Transverse colon (tissue), 4 donors: Measurements from ENCODE around the gene RASSF7. TPM values are rescaled to one million over a fixed set of nuclear protein-coding genes. Genes with fewer than 3 reads are reported as not detected.
"Not testable (repeated sequence)": the region's sequence is repeated elsewhere in the genome, so short reads cannot be mapped to it uniquely, and the experiment has no call there.

Experiments
- DNase-seq: peaks from one replicate; pipeline ENCODE4 v3.0.0-alpha.2; 2019
- H3K27ac ChIP-seq, 4 donors: fragments of 200-600 bp; sonication (generic); 2 replicates each; pipeline ENCODE4 v1.5.1; 2016 to 2018; ENCODE audit warnings: inconsistent platforms in 4 of 4
- H3K27me3 ChIP-seq: fragments of 200-600 bp; sonication (generic); 2 replicates; pipeline ENCODE4 v1.5.1; 2017; ENCODE audit warnings: inconsistent platforms
- H3K36me3 ChIP-seq, 4 donors: fragments of 200-600 bp; sonication (generic); 2 replicates each; pipeline ENCODE4 v1.5.1; 2017 to 2019; ENCODE audit warnings: inconsistent platforms in 4 of 4
- H3K4me1 ChIP-seq, 4 donors: fragments of 200-600 bp; sonication (generic); 2 replicates each; pipeline ENCODE4 v1.5.1; 2017 to 2020; ENCODE audit warnings: inconsistent platforms in 4 of 4
- H3K4me3 ChIP-seq, 4 donors: fragments of 200-600 bp; sonication (generic); 1 replicate in 1 of 4; 2 replicates in 3 of 4; pipeline versions ENCODE4 v1.5.1 to v1.6.1; 2017 to 2019; ENCODE audit warnings: inconsistent platforms in 4 of 4
- H3K9me3 ChIP-seq, 2 donors: fragments of 200-600 bp; sonication (generic); 2 replicates each; pipeline ENCODE4 v1.5.1; 2017 to 2019; ENCODE audit warnings: inconsistent platforms in 2 of 2
- EP300 ChIP-seq: sonication (generic); formaldehyde crosslinking; IDR thresholded peaks from one replicate; pipeline ENCODE4 v1.6.1; 2017; ENCODE audit warnings: antibody characterized with exemption, low read depth
- POLR2A ChIP-seq: fragments of 450-650 bp; IDR thresholded peaks from one replicate; pipeline ENCODE4 v1.6.1; 2016; ENCODE audit warnings: antibody characterized with exemption, mild to moderate bottlenecking, moderate library complexity
- POLR2AphosphoS5 ChIP-seq, 3 donors: sonication (generic); formaldehyde crosslinking; IDR thresholded peaks; one replicate each; pipeline ENCODE4 v1.6.1; 2016; ENCODE audit warnings: antibody characterized with exemption in 3 of 3
- WGBS, 2 donors: methylation state at CpG; one replicate each; pipeline ENCODE4 v1.1.5; 2018; ENCODE audit warnings: low coverage in 1 of 2; 5-methylcytosine and 5-hydroxymethylcytosine counted together
- in situ Hi-C, 4 donors: fragments of 200-750 bp; cut with MboI; loops; one replicate each; pipeline versions ENCODE4 v1.15.0 to v1.15.1; 2017; ENCODE audit warnings: low sequenced_read_pairs in 3 of 4, low pct_ligation_motif_present in 1 of 4, low pct_unique_long_range_greater_than_20kb in 1 of 4
- intact Hi-C: fragments of 100-400 bp; cut with DNase I; formaldehyde crosslinking; loops from one replicate; pipeline ENCODE4 v1.15.1; 2023; ENCODE audit warnings: low total_unique reads
- total RNA-seq, 4 donors: library from RNA; depleted of rRNA; stranded (reverse); fragments of >200 nt; gene quantifications; one replicate each; pipeline ENCODE4 v1.1.0, GENCODE V29; 2016
- TF ChIP-seq, protein P1 (sequence below), 5 experiments: fragments of 200-600 bp in 3 of 5; fragments of 450-650 bp in 2 of 5; sonication (generic) in 3 of 5; IDR thresholded peaks; 1 replicate in 2 of 5; 2 replicates in 3 of 5; pipeline ENCODE4 v1.5.1; 2016 to 2017; ENCODE audit warnings: antibody characterized with exemption in 5 of 5, inconsistent platforms in 3 of 5, mild to moderate bottlenecking in 2 of 5, moderate library complexity in 1 of 5

The RASSF7 gene
- total RNA-seq, 4 donors from 2014 or later = 131 to 247 (median 213) TPM

DNA sequence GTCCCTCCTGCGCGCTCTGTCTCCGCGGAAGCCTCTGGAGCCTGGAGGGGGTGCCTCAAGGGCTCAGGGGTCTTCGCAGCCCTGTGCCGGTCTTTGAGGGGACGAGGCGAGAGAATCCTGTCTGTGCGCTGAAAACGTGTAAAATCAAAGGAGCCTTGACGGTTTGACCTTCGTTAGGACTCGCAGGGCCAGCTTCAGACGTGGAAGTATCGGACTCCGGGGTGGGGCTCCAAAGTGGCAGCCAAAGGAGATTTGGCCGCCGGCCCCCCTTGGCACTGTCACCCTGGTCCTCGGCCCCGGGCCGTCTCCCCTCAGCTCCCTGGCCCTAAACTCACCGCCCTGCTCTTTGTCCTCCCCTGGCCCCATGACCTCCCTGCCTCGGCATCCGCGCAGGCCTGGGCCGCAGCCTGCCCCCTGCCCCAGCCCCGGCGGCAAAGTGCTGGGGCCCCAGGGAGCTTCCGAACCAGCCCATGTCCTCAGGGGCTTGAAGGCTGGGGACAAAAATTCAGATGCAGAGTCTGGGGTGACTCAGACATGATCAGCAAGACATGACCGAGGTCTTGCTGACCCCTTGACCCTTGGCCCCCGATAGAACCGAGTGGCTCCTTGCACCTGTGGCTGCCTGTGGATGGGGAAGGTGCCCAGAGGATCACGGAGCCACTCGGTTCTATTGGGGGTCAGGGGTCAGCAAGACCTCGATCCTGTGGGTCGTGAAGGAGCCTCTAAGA lies 8.6 kb downstream of the RASSF7 start:
- WGBS, 2 donors = 37% methylated on average over 36 of the region's 36 CpGs; no CpG with 5 or more reads in 1 of the 2 donors
- peak overlapping the region; percentile 33 to 78 (median 58) for H3K4me3 ChIP-seq
- H3K27me3 ChIP-seq = peaks cover 1% of the 10 kb centered on the region
- peak overlapping the region; percentile 85 to 94 (median 91) for H3K27ac ChIP-seq
- H3K9me3 ChIP-seq = no peaks in the 10 kb centered on the region
- no peak for DNase-seq
- in situ Hi-C loops = no loop called here
- peaks cover 8 to 24% (median 20%) of the 10 kb centered on the region in 4 donors for H3K4me1 ChIP-seq
- intact Hi-C loops = no loop called here
- TF ChIP-seq EP300 = no peak
- TF ChIP-seq POLR2AphosphoS5 (IDR thresholded peaks at IDR 0.05) = no peak
- TF ChIP-seq, protein P1, sequence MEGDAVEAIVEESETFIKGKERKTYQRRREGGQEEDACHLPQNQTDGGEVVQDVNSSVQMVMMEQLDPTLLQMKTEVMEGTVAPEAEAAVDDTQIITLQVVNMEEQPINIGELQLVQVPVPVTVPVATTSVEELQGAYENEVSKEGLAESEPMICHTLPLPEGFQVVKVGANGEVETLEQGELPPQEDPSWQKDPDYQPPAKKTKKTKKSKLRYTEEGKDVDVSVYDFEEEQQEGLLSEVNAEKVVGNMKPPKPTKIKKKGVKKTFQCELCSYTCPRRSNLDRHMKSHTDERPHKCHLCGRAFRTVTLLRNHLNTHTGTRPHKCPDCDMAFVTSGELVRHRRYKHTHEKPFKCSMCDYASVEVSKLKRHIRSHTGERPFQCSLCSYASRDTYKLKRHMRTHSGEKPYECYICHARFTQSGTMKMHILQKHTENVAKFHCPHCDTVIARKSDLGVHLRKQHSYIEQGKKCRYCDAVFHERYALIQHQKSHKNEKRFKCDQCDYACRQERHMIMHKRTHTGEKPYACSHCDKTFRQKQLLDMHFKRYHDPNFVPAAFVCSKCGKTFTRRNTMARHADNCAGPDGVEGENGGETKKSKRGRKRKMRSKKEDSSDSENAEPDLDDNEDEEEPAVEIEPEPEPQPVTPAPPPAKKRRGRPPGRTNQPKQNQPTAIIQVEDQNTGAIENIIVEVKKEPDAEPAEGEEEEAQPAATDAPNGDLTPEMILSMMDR (IDR thresholded peaks at IDR 0.05) = no peak
- peak; percentile 16 for TF ChIP-seq POLR2A
- H3K36me3 ChIP-seq = no peaks in the 10 kb centered on the region

DNA sequence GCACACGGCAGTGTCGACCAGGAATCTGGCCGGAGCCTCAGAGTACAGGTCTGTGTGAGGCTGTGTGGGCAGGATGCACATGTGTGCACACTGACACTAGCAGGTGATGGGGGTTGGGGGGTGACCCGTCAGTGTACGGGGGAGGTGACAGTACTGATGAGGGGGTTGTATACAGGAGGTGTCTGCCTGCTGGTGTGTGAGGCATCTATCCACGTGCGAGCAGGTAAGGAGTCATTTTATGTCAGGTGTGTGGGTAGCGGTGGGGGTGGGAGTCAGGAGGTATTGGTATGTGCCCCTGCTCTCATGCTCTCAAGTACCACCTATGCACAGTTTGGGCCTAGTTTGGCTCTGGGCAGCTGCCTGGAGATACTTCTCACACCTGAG lies 11.0 kb downstream of the RASSF7 start:
- H3K4me3 ChIP-seq = no peak overlapping the region
- no peak for DNase-seq
- no peaks in the 10 kb centered on the region for H3K9me3 ChIP-seq
- H3K36me3 ChIP-seq = no peaks in the 10 kb centered on the region
- H3K27ac ChIP-seq = no peak overlapping the region
- TF ChIP-seq POLR2A = no peak
- TF ChIP-seq, protein P1 (IDR thresholded peaks at IDR 0.05) = no peak
- TF ChIP-seq EP300 = no peak
- no peak for TF ChIP-seq POLR2AphosphoS5 (IDR thresholded peaks at IDR 0.05)
- in situ Hi-C loops (no loop called here), intact Hi-C loops (no loop called here)
- 74% methylated on average over 8 of the region's 8 CpGs; no CpG with 5 or more reads in 1 of the 2 donors for WGBS, 2 donors
- peaks cover 15 to 35% (median 33%) of the 10 kb centered on the region in 4 donors for H3K4me1 ChIP-seq
- peaks cover 12% of the 10 kb centered on the region for H3K27me3 ChIP-seq

DNA sequence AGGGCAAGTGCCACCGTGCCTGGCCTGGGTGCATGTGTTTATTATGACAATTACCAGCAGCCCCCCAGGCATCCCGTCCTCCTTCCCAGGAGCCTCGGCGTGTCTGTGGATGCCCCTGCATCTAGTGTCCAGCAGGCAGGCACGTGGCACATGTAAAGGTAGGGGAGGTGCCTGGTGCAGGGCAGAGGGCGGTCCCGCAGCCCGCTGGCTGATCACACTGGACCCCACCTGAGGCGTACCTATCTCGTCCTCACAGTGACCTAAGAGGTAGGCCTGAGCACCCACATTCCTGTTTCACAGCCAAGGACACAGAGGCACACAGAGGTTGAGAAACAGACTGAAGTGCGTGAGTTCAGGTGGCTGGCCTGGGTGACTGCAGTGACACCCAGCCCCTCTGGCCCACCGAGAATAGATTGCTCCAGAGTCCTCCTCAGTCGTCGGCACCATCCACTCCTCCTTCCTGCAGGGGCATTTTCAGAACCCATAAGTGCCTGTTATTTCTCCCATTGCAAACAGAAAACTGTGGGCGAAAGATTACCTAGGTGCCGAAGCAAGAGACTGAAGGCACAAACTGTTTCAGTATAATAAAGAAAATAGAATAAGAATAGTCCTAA lies 12.5 kb downstream of the RASSF7 start:
- no peak for TF ChIP-seq POLR2A
- TF ChIP-seq EP300 = no peak
- TF ChIP-seq POLR2AphosphoS5 (IDR thresholded peaks at IDR 0.05) = no peak
- TF ChIP-seq, protein P1 (IDR thresholded peaks at IDR 0.05) = no peak
- Histone ChIP-seq H3K27ac (no peak overlapping the region), H3K4me1 (peaks cover 28 to 40% (median 35%) of the 10 kb centered on the region in 4 donors), H3K36me3 (no peaks in the 10 kb centered on the region), H3K9me3 (no peaks in the 10 kb centered on the region), H3K4me3 (no peak overlapping the region), H3K27me3 (peaks cover 12% of the 10 kb centered on the region)
- intact Hi-C loops (no loop called here), in situ Hi-C loops (no loop called here)
- WGBS, 2 donors = 88 to 100% methylated on average over 2 to 16 of the region's 16 CpGs
- DNase-seq = no peak

DNA sequence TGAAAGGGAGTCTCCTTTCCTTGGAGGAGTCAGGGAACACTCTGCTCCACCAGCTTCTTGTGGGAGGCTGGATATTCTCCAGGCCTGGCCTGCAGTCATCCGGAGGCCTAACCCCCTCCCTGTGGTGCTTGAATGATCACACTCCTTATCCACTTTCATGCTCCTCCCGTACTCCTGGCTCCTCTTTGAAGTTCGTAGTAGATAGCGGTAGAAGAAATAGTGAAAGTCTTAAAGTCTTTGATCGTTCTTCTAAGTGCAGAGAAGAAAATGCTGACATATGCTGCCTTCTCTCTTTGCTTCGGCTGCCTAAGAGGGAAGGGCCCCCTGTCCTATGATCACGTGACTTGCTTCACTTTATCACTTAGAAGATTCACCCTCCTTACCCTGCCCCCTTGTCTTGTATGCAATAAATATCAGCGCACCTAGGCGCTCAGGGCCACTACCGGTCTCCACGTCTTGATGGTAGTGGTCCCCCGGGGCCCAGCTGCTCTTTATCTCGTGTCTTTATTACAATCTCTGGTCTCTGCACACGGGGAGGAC lies 13.3 kb downstream of the RASSF7 start:
- H3K9me3 ChIP-seq, H3K36me3 ChIP-seq, in situ Hi-C loops, intact Hi-C loops, DNase-seq: not testable (repeated sequence)
- Histone ChIP-seq H3K4me1 (peaks cover 34 to 44% (median 40%) of the 10 kb centered on the region in 4 donors), H3K4me3 (peak overlapping the region in 1 of 4 donors; percentile 61), H3K27me3 (peaks cover 12% of the 10 kb centered on the region), H3K27ac (peak overlapping the region in 1 of 4 donors; percentile 25)
- 58 to 65% methylated on average over 7 to 13 of the region's 14 CpGs for WGBS, 2 donors
